Measurements from ENCODE around the gene ALDH9A1.

The ALDH9A1 gene

GRCh38 chr1:165616987-165617546 lies 81.3 kb downstream of the ALDH9A1 start:
- no peaks in the 10 kb centered on the region for H3K9me2 ChIP-seq (replicated peaks; ENCODE audit: control insufficient read depth, low read length)
- H3K79me2 ChIP-seq (ENCODE audit: control insufficient read depth, low read length) = no peaks in the 10 kb centered on the region
- H3K4me1 ChIP-seq (ENCODE audit: control insufficient read depth, low read length) = peaks cover 2% of the 10 kb centered on the region; the same call in 1 of the 2 replicates
- no peaks in the 10 kb centered on the region for H3K36me3 ChIP-seq (ENCODE audit: control insufficient read depth, low read length)
- TF ChIP-seq EZH2phosphoT487 (IDR thresholded peaks at IDR 0.05; ENCODE audit: borderline replicate concordance, low read length) = no peak
- TF ChIP-seq CTCF (IDR thresholded peaks at IDR 0.05; ENCODE audit: low read depth, low read length, poor library complexity, severe bottlenecking) = no peak
- H3F3A ChIP-seq (ENCODE audit: control insufficient read depth, insufficient read depth) = no peaks in the 10 kb centered on the region
- no peak overlapping the region for H3K27ac ChIP-seq (ENCODE audit: low read depth, low read length)
- H3K9me3 ChIP-seq (ENCODE audit: control insufficient read depth, insufficient read depth, low read length) = peaks cover 5% of the 10 kb centered on the region
- H3K4me3 ChIP-seq (ENCODE audit: low read length) = no peak overlapping the region
- no peak overlapping the region for H3K4me2 ChIP-seq (ENCODE audit: low read length)
- no peaks in the 10 kb centered on the region for H4K20me1 ChIP-seq (ENCODE audit: control insufficient read depth, insufficient read depth, low read depth, low read length)
- peaks cover 19% of the 10 kb centered on the region for H3K27me3 ChIP-seq (ENCODE audit: control insufficient read depth, low read length)

- H3K27me3 ChIP-seq (ENCODE audit: control insufficient read depth, low read length) = peaks cover 19% of the 10 kb centered on the region
- peaks cover 3% of the 10 kb centered on the region; the same call in 1 of the 2 replicates for H3K4me1 ChIP-seq (ENCODE audit: control insufficient read depth, low read length)
- no peaks in the 10 kb centered on the region for H3K9me2 ChIP-seq (replicated peaks; ENCODE audit: control insufficient read depth, low read length)
- H3K79me2 ChIP-seq (ENCODE audit: control insufficient read depth, low read length) = no peaks in the 10 kb centered on the region
- peaks cover 5% of the 10 kb centered on the region for H3K9me3 ChIP-seq (ENCODE audit: control insufficient read depth, insufficient read depth, low read length)
- H3K27ac ChIP-seq (ENCODE audit: low read depth, low read length) = no peak overlapping the region
- no peak overlapping the region for H3K4me2 ChIP-seq (ENCODE audit: low read length)
- TF ChIP-seq CTCF (IDR thresholded peaks at IDR 0.05; ENCODE audit: low read depth, low read length, poor library complexity, severe bottlenecking) (no peak), EZH2phosphoT487 (IDR thresholded peaks at IDR 0.05; ENCODE audit: borderline replicate concordance, low read length) (no peak)
- H4K20me1 ChIP-seq (ENCODE audit: control insufficient read depth, insufficient read depth, low read depth, low read length) = no peaks in the 10 kb centered on the region
- H3K36me3 ChIP-seq (ENCODE audit: control insufficient read depth, low read length) = no peaks in the 10 kb centered on the region
- no peaks in the 10 kb centered on the region for H3F3A ChIP-seq (ENCODE audit: control insufficient read depth, insufficient read depth)
- H3K4me3 ChIP-seq (ENCODE audit: low read length) = no peak overlapping the region
Observed at GRCh38 chr1:165616054-165616612, 82.2 kb downstream of the ALDH9A1 start.

All from DOHH2 (cell line).